ENCODE measurements around the gene PSD.
A peak's percentile ranks its signal among the peaks of the same experiment; 100 is the strongest.

The PSD gene

GRCh38 chr10:102395400-102396316 is 22.9 kb downstream of the PSD start, which contains the start of gene NFKB2:
NFKB2 (plus strand) TSS chr10:102395705; CDS start chr10:102395960, 255 bp downstream.
- Histone ChIP-seq H3K4me3 (replicated peaks; ENCODE audit: insufficient read depth, low read length) (peak within 1 kb of the TSS; percentile 75), H3K27me3 (ENCODE audit: insufficient read depth, poor library complexity, severe bottlenecking) (peaks cover 8% of the 10 kb centered on the region), H3K27ac (replicated peaks) (peak within 1 kb of the TSS; percentile 79)
- TF ChIP-seq GABPA (IDR thresholded peaks at IDR 0.05; ENCODE audit: low read depth), result no peak
- TF ChIP-seq REST (IDR thresholded peaks at IDR 0.05; ENCODE audit: insufficient replicate concordance, low read depth), result no peak
- no peak for TF ChIP-seq POLR2AphosphoS5 (IDR thresholded peaks at IDR 0.05; ENCODE audit: low read depth)
- no peak for TF ChIP-seq SPI1 (IDR thresholded peaks at IDR 0.05; ENCODE audit: borderline replicate concordance, low read depth)
- no peak for TF ChIP-seq CTCF (IDR thresholded peaks at IDR 0.05; ENCODE audit: insufficient read depth, low read length)
- peak; percentile 40 to 67 for DNase-seq (ENCODE audit: low read depth in 1 of 2, low spot score in 1 of 2)

GRCh38 chr10:102394801-102395399 is 23.7 kb downstream of the PSD start:
- peak overlapping the region; percentile 75 for H3K4me3 ChIP-seq (replicated peaks; ENCODE audit: insufficient read depth, low read length)
- TF ChIP-seq SPI1 (IDR thresholded peaks at IDR 0.05; ENCODE audit: borderline replicate concordance, low read depth) (no peak), POLR2AphosphoS5 (IDR thresholded peaks at IDR 0.05; ENCODE audit: low read depth) (no peak), REST (IDR thresholded peaks at IDR 0.05; ENCODE audit: insufficient replicate concordance, low read depth) (no peak), GABPA (IDR thresholded peaks at IDR 0.05; ENCODE audit: low read depth) (no peak), CTCF (IDR thresholded peaks at IDR 0.05; ENCODE audit: insufficient read depth, low read length) (no peak)
- peaks cover 11% of the 10 kb centered on the region for H3K27me3 ChIP-seq (ENCODE audit: insufficient read depth, poor library complexity, severe bottlenecking)
- peak overlapping the region; percentile 79; the same call in 1 of the 2 replicates for H3K27ac ChIP-seq (replicated peaks)
- peak in 1 of 2 experiments; percentile 33 for DNase-seq (ENCODE audit: low read depth in 1 of 2, low spot score in 1 of 2)

GRCh38 chr10:102394079-102394800 is 24.3 kb downstream of the PSD start:
- peak overlapping the region; percentile 79 for H3K27ac ChIP-seq (replicated peaks)
- H3K27me3 ChIP-seq (ENCODE audit: insufficient read depth, poor library complexity, severe bottlenecking), result peaks cover 11% of the 10 kb centered on the region
- peak; percentile 83 to 92 for DNase-seq (ENCODE audit: low read depth in 1 of 2, low spot score in 1 of 2)
- peak overlapping the region; percentile 75 for H3K4me3 ChIP-seq (replicated peaks; ENCODE audit: insufficient read depth, low read length)
- TF ChIP-seq SPI1 (IDR thresholded peaks at IDR 0.05; ENCODE audit: borderline replicate concordance, low read depth) (peak; percentile 79), GABPA (IDR thresholded peaks at IDR 0.05; ENCODE audit: low read depth) (no peak), POLR2AphosphoS5 (IDR thresholded peaks at IDR 0.05; ENCODE audit: low read depth) (0 out of 2 replicates have a peak, but pooled peaks have one; percentile 41), CTCF (IDR thresholded peaks at IDR 0.05; ENCODE audit: insufficient read depth, low read length) (no peak), REST (IDR thresholded peaks at IDR 0.05; ENCODE audit: insufficient replicate concordance, low read depth) (peak; percentile 65)
